ENCODE results near the gene DROSHA. TPM values are rescaled to one million over a fixed set of nuclear protein-coding genes. Genes with fewer than 3 reads are reported as not detected.

DROSHA gene
- total RNA-seq, 4 donors from 2014 or later: 29.4 to 62.4 (median 50.2) TPM

DNA sequence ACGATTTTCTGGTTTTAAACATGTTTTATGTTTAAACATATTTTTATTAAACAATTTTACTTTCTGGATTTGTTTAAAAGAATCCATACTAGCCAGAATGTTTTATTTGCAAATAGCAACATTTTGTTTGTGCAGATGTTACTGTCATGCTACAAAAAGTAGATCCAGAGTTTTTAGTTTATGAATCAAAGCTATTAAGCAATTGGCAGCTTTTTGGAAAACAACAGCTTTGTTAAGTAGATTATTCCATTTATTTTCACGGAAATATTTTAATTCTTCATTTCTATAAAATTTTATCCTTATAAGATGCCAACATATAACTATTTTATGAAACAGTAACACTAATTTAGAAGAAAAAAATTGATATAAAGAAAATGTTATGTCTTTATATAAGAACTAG, 60.9 kb downstream of the DROSHA start:
- DNase-seq (ENCODE audit: low spot score): no peak
- ATAC-seq (ENCODE audit: low FRiP score): no peak
- TF ChIP-seq, protein P1, sequence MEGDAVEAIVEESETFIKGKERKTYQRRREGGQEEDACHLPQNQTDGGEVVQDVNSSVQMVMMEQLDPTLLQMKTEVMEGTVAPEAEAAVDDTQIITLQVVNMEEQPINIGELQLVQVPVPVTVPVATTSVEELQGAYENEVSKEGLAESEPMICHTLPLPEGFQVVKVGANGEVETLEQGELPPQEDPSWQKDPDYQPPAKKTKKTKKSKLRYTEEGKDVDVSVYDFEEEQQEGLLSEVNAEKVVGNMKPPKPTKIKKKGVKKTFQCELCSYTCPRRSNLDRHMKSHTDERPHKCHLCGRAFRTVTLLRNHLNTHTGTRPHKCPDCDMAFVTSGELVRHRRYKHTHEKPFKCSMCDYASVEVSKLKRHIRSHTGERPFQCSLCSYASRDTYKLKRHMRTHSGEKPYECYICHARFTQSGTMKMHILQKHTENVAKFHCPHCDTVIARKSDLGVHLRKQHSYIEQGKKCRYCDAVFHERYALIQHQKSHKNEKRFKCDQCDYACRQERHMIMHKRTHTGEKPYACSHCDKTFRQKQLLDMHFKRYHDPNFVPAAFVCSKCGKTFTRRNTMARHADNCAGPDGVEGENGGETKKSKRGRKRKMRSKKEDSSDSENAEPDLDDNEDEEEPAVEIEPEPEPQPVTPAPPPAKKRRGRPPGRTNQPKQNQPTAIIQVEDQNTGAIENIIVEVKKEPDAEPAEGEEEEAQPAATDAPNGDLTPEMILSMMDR (IDR thresholded peaks at IDR 0.05): no peak

DNA sequence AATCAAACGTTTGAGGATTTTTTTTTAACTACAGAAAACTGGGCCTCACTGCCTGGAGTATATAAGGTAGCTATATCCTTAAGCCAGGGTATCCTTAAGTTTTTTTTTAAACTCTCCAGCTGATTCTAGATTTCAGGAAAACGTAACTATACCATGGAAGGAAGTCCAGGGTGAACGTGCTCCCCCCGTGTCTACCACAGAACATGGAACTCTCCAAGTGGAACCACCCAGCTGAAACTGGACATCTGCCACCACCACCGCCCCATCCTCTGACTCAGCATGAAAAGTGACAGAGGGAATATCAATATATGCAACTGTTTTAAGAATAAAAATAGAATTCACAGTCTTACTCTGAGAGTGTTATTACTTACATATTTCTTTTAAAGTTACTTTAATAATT, 61.3 kb downstream of the DROSHA start:
- TF ChIP-seq, protein P1 (IDR thresholded peaks at IDR 0.05): no peak
- no peak for DNase-seq (ENCODE audit: low spot score)
- no peak for ATAC-seq (ENCODE audit: low FRiP score)

DNA sequence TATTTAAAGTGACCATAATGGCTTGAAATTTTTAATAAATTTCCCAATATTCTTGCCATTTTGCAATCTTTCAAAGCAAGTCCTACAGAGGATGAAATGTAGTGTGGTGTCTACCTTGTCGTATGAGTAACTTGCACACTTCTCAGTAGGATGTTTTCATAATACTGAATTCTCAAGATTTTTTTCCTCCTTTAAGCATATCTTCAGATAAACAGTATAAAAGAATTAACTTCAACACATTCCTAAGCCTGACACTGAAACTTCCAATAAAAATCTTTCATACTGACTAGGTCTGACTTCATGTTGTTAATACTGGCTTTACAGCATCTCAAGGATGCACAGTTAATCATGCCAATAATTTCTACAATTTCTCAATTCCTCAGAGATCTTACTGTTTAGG, 62.0 kb downstream of the DROSHA start:
- DNase-seq (ENCODE audit: low spot score) (no peak), ATAC-seq (ENCODE audit: low FRiP score) (no peak)
- TF ChIP-seq, protein P1 (IDR thresholded peaks at IDR 0.05): no peak

- DNase-seq (ENCODE audit: low spot score) (no peak), ATAC-seq (ENCODE audit: low FRiP score) (no peak)
- TF ChIP-seq, protein P1 (IDR thresholded peaks at IDR 0.05): no peak
Observed at GRCh38 chr5:31469466-31469865, 62.4 kb downstream of the DROSHA start.

- no peak for DNase-seq (ENCODE audit: low spot score)
- TF ChIP-seq, protein P1 (IDR thresholded peaks at IDR 0.05): no peak
- ATAC-seq (ENCODE audit: low FRiP score): no peak
Observed at GRCh38 chr5:31465291-31465690, 66.6 kb downstream of the DROSHA start.

GRCh38 chr5:31464081-31464480, 67.8 kb downstream of the DROSHA start:
- ATAC-seq (ENCODE audit: low FRiP score) (no peak), DNase-seq (ENCODE audit: low spot score) (no peak)
- TF ChIP-seq, protein P1 (IDR thresholded peaks at IDR 0.05): no peak

DNA sequence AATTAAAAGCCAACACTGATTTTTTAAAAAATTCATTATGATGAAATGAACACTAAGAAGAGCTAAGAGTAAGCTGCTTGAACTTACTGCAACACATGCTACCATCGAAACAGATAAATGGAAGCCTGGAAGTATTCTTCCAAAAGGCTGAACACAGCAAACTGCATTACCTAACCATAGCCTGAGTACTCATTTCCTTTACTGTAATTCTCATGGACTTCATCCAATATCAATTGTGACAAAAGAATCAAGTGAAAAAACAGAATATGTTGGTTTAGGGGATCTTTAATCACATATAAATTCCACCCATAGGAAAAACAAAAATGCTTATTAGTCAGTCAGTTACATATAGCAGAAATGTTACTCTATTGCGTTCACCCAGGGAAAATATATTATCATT, 68.5 kb downstream of the DROSHA start:
- TF ChIP-seq, protein P1 (IDR thresholded peaks at IDR 0.05): no peak
- no peak for ATAC-seq (ENCODE audit: low FRiP score)
- no peak for DNase-seq (ENCODE audit: low spot score)
